ENCODE data around the gene TIMP1.

Gene TIMP1

GRCh38 chrX:47629419-47630200 lies 47.4 kb downstream of the TIMP1 start, which contains the start of gene CFP:
Gene CFP (minus strand): TSS chrX:47629930. CDS start chrX:47629844, 86 bp downstream.
- Histone ChIP-seq H3K27me3 (ENCODE audit: control insufficient read depth, insufficient read depth, low read length) (no peaks in the 10 kb centered on the region), H3K9ac (ENCODE audit: low read length) (no peak within 1 kb of the TSS), H3K27ac (ENCODE audit: low read length) (no peak within 1 kb of the TSS), H3K9me3 (ENCODE audit: control insufficient read depth, low read depth, low read length) (peaks cover 4% of the 10 kb centered on the region), H3K36me3 (ENCODE audit: control insufficient read depth, low read depth, low read length) (no peaks in the 10 kb centered on the region), H3K4me1 (ENCODE audit: control insufficient read depth, low read depth, low read length) (no peaks in the 10 kb centered on the region), H3K4me3 (ENCODE audit: low read length) (no peak within 1 kb of the TSS)

GRCh38 chrX:47631676-47632075 lies 49.4 kb downstream of the TIMP1 start:
- Histone ChIP-seq H3K36me3 (ENCODE audit: control insufficient read depth, low read depth, low read length) (no peaks in the 10 kb centered on the region), H3K4me3 (ENCODE audit: low read length) (no peak overlapping the region), H3K27me3 (ENCODE audit: control insufficient read depth, insufficient read depth, low read length) (no peaks in the 10 kb centered on the region), H3K9ac (ENCODE audit: low read length) (no peak overlapping the region), H3K4me1 (ENCODE audit: control insufficient read depth, low read depth, low read length) (no peaks in the 10 kb centered on the region), H3K9me3 (ENCODE audit: control insufficient read depth, low read depth, low read length) (peaks cover 4% of the 10 kb centered on the region), H3K27ac (ENCODE audit: low read length) (no peak overlapping the region)

- H3K9ac ChIP-seq (ENCODE audit: low read length) = no peak overlapping the region
- no peak overlapping the region for H3K27ac ChIP-seq (ENCODE audit: low read length)
- H3K4me3 ChIP-seq (ENCODE audit: low read length) = no peak overlapping the region
- no peaks in the 10 kb centered on the region for H3K4me1 ChIP-seq (ENCODE audit: control insufficient read depth, low read depth, low read length)
- H3K9me3 ChIP-seq (ENCODE audit: control insufficient read depth, low read depth, low read length) = peaks cover 7% of the 10 kb centered on the region
- no peaks in the 10 kb centered on the region for H3K36me3 ChIP-seq (ENCODE audit: control insufficient read depth, low read depth, low read length)
- no peaks in the 10 kb centered on the region for H3K27me3 ChIP-seq (ENCODE audit: control insufficient read depth, insufficient read depth, low read length)
Measured at GRCh38 chrX:47632666-47633065, 50.4 kb downstream of the TIMP1 start.

DNA sequence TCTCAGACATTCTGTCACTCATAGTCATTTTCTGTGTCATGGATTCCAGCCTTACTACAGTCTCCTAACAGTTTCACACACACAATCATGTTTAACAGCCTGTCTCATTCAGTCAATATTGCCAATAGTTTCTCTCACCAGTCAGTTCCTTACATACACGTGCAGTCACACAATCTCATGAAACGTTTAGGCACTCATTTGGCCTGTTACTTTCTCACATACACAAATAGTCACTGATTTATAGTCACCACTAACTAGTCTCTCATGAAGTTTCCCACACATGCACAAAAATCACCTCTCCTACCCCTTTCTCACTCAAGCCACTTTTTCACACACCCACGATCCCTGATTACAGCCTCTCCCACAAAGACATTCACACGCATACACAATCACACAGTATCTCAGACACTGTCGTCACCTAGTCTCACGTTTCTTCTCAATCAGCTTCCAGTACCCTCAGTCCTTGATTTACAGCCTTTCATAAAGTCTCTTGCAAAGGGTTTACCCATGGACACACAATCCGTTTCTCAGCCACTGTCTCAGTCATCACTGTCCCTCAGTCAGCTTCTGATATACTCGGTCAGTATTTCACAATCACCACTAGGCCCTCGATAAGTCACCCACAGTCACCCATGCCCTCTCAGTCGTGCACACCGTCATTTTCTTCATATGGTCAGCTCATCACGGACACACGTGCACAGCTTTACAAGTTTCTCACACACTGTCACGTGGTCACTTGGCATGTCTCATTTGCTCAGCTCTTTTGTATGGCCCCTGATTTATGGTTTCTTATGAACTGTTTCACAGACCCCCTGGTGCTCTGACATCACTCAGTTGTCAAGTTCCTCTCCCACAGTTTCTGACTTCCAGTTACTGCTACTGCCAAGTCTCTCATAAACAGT lies 51.7 kb downstream of the TIMP1 start:
- Histone ChIP-seq H3K36me3 (ENCODE audit: control insufficient read depth, low read depth, low read length) (no peaks in the 10 kb centered on the region), H3K4me1 (ENCODE audit: control insufficient read depth, low read depth, low read length) (no peaks in the 10 kb centered on the region), H3K4me3 (ENCODE audit: low read length) (no peak overlapping the region), H3K9ac (ENCODE audit: low read length) (no peak overlapping the region), H3K27ac (ENCODE audit: low read length) (no peak overlapping the region), H3K27me3 (ENCODE audit: control insufficient read depth, insufficient read depth, low read length) (no peaks in the 10 kb centered on the region), H3K9me3 (ENCODE audit: control insufficient read depth, low read depth, low read length) (peaks cover 7% of the 10 kb centered on the region)

- no peaks in the 10 kb centered on the region for H3K4me1 ChIP-seq (ENCODE audit: control insufficient read depth, low read depth, low read length)
- no peak overlapping the region for H3K9ac ChIP-seq (ENCODE audit: low read length)
- H3K27me3 ChIP-seq (ENCODE audit: control insufficient read depth, insufficient read depth, low read length) = no peaks in the 10 kb centered on the region
- no peak overlapping the region for H3K27ac ChIP-seq (ENCODE audit: low read length)
- peaks cover 1% of the 10 kb centered on the region for H3K36me3 ChIP-seq (ENCODE audit: control insufficient read depth, low read depth, low read length)
- no peak overlapping the region for H3K4me3 ChIP-seq (ENCODE audit: low read length)
- peaks cover 11% of the 10 kb centered on the region for H3K9me3 ChIP-seq (ENCODE audit: control insufficient read depth, low read depth, low read length)
Measured at GRCh38 chrX:47634871-47635575, 52.8 kb downstream of the TIMP1 start.

All from iPS-18a (cell line).